HL-60 (cell line): ENCODE data around the gene CTBP2.
"Not testable (repeated sequence)": the region's sequence is repeated elsewhere in the genome, so short reads cannot be mapped to it uniquely, and the experiment has no call there.

ENCODE experiments used
- DNase-seq, 2 experiments: peaks; one replicate each; pipeline ENCODE4 v3.0.0-alpha.2; 2010 to 2020; ENCODE audit warnings: low read depth in 1 of 2, low spot score in 1 of 2
- H3K27ac ChIP-seq: fragments of 250-450 bp; sonication (Bioruptor Pico); replicated peaks from 2 replicates; pipeline ENCODE4 v1.5.1; 2020; ENCODE audit warnings: mild to moderate bottlenecking, moderate library complexity
- H3K27me3 ChIP-seq: fragments of 250-450 bp; sonication (Bioruptor Pico); 2 replicates; pipeline ENCODE4 v1.5.1; 2021; ENCODE audit warnings: mild to moderate bottlenecking, moderate library complexity; ENCODE audit not compliant: insufficient read depth, poor library complexity, severe bottlenecking
- H3K4me3 ChIP-seq: replicated peaks from 2 replicates; pipeline ENCODE4 v1.5.1; 2011; ENCODE audit warnings: mild to moderate bottlenecking, control low read depth, low read length; ENCODE audit not compliant: insufficient read depth
- GABPA ChIP-seq: IDR thresholded peaks from 2 replicates; pipeline ENCODE4 v1.6.1; 2012; ENCODE audit warnings: low read depth
- POLR2AphosphoS5 ChIP-seq: IDR thresholded peaks from 2 replicates; pipeline ENCODE4 v1.6.1; 2012; ENCODE audit warnings: low read depth
- SPI1 ChIP-seq: IDR thresholded peaks from 2 replicates; pipeline ENCODE4 v1.6.1; 2012; ENCODE audit warnings: low read depth, mild to moderate bottlenecking, borderline replicate concordance
- TF ChIP-seq, protein P1 (sequence below): IDR thresholded peaks from one replicate; pipeline ENCODE4 v1.5.1; 2011; ENCODE audit warnings: low read length, control low read depth, inconsistent platforms; ENCODE audit not compliant: insufficient read depth
- TF ChIP-seq, protein P2 (sequence below): IDR thresholded peaks from 2 replicates; pipeline ENCODE4 v1.6.1; 2012; ENCODE audit warnings: low read depth; ENCODE audit not compliant: insufficient replicate concordance

The CTBP2 gene

DNA sequence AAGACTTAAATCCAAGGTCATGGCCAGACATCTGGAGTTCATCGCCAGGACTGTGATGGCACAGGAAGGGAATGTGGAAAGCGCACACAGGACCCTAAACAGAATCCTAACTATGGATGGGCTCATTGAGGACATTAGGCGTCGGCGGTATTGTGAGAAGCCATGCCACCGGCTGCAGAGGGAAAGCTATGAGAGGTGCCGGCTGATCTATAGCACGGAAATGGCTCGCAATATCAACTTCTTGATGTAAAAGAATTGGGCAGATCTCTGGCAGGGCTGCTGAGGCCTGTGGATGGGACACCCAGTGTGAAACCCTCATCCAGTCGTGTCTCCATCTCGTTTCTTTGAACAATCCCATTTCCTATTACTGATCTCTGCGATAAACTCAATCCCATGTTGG is 6.3 kb upstream of the CTBP2 start:
- H3K27me3 ChIP-seq = no peaks in the 10 kb centered on the region
- DNase-seq = no peak
- no peak for TF ChIP-seq SPI1
- no peak for TF ChIP-seq GABPA
- TF ChIP-seq POLR2AphosphoS5 = no peak

DNA sequence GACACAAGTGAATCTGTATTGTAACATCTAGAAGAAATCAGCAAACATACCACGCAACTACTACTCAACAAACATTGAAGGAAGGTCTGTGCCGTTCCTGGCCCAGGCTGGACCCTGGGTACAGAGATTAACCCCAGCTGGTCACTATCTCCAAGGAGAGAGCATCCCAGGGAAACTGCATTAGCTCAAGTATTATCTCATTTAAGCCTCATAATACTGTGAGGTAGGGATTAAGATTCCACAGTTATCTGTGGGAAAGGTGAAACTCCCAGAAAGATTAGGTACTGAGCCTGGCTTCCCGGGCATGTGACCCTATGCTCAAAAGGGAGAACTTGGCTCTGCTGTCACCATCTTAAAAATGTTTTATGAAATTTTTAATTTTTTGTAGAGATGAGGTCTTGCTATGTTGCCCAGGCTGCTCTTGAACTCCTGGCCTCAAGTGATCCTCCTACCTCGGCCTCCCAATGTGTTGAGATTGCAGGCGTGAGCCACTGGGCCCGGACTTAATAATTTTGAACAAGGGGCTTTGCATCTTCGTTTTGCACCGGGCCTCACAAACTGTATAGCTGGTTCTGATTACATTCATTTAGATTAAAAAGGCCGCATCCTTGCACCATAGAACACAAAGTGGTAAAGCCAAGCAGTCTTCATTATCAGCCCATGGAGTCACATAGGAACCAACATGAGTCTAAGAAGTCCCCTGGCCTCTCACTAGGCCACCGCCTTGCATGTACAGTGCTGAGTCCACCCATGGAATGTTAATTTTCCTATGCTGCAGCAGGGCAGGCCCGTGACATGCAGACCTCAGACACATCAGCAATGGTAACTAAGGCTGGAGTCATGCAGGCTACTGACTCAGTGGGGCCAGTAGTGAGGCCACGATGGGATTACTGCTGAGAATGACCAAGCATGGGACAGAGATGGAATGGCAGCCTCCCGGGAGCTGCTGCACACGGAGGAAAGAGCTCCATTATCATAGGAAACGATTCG is 5.5 kb upstream of the CTBP2 start:
- DNase-seq = no peak
- H3K27me3 ChIP-seq = no peaks in the 10 kb centered on the region
- no peak overlapping the region for H3K4me3 ChIP-seq
- TF ChIP-seq, protein P1, sequence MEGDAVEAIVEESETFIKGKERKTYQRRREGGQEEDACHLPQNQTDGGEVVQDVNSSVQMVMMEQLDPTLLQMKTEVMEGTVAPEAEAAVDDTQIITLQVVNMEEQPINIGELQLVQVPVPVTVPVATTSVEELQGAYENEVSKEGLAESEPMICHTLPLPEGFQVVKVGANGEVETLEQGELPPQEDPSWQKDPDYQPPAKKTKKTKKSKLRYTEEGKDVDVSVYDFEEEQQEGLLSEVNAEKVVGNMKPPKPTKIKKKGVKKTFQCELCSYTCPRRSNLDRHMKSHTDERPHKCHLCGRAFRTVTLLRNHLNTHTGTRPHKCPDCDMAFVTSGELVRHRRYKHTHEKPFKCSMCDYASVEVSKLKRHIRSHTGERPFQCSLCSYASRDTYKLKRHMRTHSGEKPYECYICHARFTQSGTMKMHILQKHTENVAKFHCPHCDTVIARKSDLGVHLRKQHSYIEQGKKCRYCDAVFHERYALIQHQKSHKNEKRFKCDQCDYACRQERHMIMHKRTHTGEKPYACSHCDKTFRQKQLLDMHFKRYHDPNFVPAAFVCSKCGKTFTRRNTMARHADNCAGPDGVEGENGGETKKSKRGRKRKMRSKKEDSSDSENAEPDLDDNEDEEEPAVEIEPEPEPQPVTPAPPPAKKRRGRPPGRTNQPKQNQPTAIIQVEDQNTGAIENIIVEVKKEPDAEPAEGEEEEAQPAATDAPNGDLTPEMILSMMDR = no peak
- no peak for TF ChIP-seq POLR2AphosphoS5
- TF ChIP-seq, protein P2, sequence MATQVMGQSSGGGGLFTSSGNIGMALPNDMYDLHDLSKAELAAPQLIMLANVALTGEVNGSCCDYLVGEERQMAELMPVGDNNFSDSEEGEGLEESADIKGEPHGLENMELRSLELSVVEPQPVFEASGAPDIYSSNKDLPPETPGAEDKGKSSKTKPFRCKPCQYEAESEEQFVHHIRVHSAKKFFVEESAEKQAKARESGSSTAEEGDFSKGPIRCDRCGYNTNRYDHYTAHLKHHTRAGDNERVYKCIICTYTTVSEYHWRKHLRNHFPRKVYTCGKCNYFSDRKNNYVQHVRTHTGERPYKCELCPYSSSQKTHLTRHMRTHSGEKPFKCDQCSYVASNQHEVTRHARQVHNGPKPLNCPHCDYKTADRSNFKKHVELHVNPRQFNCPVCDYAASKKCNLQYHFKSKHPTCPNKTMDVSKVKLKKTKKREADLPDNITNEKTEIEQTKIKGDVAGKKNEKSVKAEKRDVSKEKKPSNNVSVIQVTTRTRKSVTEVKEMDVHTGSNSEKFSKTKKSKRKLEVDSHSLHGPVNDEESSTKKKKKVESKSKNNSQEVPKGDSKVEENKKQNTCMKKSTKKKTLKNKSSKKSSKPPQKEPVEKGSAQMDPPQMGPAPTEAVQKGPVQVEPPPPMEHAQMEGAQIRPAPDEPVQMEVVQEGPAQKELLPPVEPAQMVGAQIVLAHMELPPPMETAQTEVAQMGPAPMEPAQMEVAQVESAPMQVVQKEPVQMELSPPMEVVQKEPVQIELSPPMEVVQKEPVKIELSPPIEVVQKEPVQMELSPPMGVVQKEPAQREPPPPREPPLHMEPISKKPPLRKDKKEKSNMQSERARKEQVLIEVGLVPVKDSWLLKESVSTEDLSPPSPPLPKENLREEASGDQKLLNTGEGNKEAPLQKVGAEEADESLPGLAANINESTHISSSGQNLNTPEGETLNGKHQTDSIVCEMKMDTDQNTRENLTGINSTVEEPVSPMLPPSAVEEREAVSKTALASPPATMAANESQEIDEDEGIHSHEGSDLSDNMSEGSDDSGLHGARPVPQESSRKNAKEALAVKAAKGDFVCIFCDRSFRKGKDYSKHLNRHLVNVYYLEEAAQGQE = no peak
- TF ChIP-seq SPI1 = no peak
- no peak for TF ChIP-seq GABPA
- H3K27ac ChIP-seq = no peak overlapping the region

More for the DNA sequence above, 6.3 kb upstream of the CTBP2 start:
- Histone ChIP-seq H3K27ac (no peak overlapping the region), H3K4me3 (no peak overlapping the region)

DNA sequence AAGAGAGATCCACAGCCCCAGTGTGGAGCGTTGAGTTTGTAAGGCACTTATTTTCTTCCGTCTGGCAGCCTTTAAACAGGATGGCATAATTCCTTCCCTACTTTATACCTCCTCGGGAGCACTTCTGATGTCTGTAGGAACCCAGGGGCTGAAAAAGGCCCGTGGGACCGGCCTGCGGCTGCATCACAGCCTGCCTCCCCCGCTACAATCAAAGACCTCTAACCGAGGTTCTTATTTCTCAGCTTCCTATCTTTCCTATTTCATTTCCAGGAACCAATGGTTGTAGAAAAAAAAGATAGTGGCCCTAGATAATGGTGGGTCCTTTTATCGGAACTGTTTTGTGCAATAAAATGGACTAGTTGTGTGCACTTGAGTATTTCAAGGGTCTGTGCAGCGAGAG is 4.1 kb upstream of the CTBP2 start:
- no peak for DNase-seq
- Histone ChIP-seq H3K27ac (no peak overlapping the region), H3K4me3 (no peak overlapping the region), H3K27me3 (no peaks in the 10 kb centered on the region)
- TF ChIP-seq POLR2AphosphoS5 = no peak
- TF ChIP-seq, protein P2 = no peak
- no peak for TF ChIP-seq GABPA
- TF ChIP-seq, protein P1 = no peak
- TF ChIP-seq SPI1 = no peak

DNA sequence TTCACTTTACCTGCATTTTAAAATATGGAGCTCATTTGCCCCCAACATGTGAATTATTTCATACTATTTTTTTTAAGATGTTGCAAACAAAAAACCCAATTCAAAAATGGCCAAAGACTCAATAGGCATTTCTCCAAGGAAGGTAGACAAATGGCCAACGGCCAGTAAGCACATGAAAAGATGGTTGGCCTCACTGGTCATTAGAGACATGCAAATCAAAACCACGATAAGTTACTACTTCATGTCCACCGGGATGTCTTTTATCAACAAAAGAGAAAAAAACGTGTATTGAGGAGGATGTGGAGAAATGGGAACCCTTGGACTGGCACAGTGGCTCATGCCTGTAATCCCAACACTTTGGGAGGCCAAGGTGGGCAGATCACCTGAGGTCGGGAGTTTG is 3.4 kb upstream of the CTBP2 start:
- DNase-seq = no peak
- Histone ChIP-seq H3K27ac (no peak overlapping the region), H3K4me3 (no peak overlapping the region), H3K27me3 (no peaks in the 10 kb centered on the region)
- TF ChIP-seq SPI1 (no peak), GABPA (no peak), POLR2AphosphoS5 (no peak)
- TF ChIP-seq, protein P1 = no peak
- TF ChIP-seq, protein P2 = no peak

DNA sequence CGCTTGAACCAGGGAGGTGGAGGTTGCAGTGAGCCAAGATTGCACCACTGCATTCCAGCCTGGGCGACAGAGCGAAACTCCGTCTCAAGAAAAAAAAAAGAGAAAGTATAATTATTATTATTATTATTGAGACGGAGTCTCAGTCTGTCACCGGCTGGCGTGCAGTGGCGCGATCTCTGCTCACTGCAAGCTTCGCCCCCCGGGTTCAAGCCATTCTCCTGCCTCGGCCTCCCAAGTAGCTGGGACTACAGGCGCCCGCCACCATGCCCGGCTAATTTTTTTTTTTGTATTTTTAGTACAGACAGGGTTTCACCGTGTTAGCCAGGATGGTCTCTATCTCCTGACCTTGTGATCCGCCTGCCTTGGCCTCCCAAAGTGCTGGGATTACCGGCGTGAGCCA is 2.9 kb upstream of the CTBP2 start:
- not testable (repeated sequence) for DNase-seq, H3K27me3 ChIP-seq, H3K27ac ChIP-seq, H3K4me3 ChIP-seq
